MM.1S (cell line): ENCODE results near the gene PRSS2.

Experiments
- DNase-seq: peaks from one replicate; pipeline ENCODE4 v3.0.0-alpha.2; 2015
- H2AFZ ChIP-seq: fragments of 300-600 bp; sonication (generic); 2 replicates; pipeline ENCODE4 v1.6.0; 2016; ENCODE audit warnings: antibody characterized with exemption, low read length
- H3F3A ChIP-seq: fragments of 300-600 bp; sonication (generic); 2 replicates; pipeline ENCODE4 v1.6.1; 2016; ENCODE audit warnings: mild to moderate bottlenecking, antibody characterized with exemption, low read length, moderate library complexity, mixed read lengths; ENCODE audit not compliant: insufficient read depth
- H3K27ac ChIP-seq: fragments of 300-600 bp; sonication (generic); 2 replicates; pipeline ENCODE4 v1.5.1; 2016; ENCODE audit warnings: mild to moderate bottlenecking, low read length
- H3K27me3 ChIP-seq: fragments of 300-600 bp; sonication (generic); replicated peaks from 2 replicates; pipeline ENCODE4 v1.6.0; 2016; ENCODE audit warnings: low read length; ENCODE audit not compliant: insufficient read depth
- H3K36me3 ChIP-seq: fragments of 300-600 bp; sonication (generic); replicated peaks from 2 replicates; pipeline ENCODE4 v1.6.1; 2016; ENCODE audit warnings: mild to moderate bottlenecking, low read length, mixed read lengths; ENCODE audit not compliant: insufficient read depth
- H3K4me1 ChIP-seq: fragments of 300-600 bp; sonication (generic); 2 replicates; pipeline ENCODE4 v1.6.1; 2016; ENCODE audit warnings: low read length, mixed read lengths
- H3K4me2 ChIP-seq: fragments of 300-600 bp; sonication (generic); 2 replicates; pipeline ENCODE4 v1.6.0; 2016; ENCODE audit warnings: low read depth, low read length
- H3K4me3 ChIP-seq: fragments of 300-600 bp; sonication (generic); 2 replicates; pipeline ENCODE4 v1.5.1; 2016; ENCODE audit warnings: low read length, mixed read lengths
- H3K79me2 ChIP-seq: fragments of 300-600 bp; sonication (generic); 2 replicates; pipeline ENCODE4 v1.6.1; 2016; ENCODE audit warnings: mixed run types, low read length, mixed read lengths
- H3K9ac ChIP-seq: fragments of 300-600 bp; sonication (generic); 2 replicates; pipeline ENCODE4 v1.6.1; 2016; ENCODE audit warnings: low read length, mixed read lengths
- H3K9me2 ChIP-seq: fragments of 300-600 bp; sonication (generic); replicated peaks from 2 replicates; pipeline ENCODE4 v1.6.1; 2016; ENCODE audit warnings: mild to moderate bottlenecking, low read length, mixed read lengths; ENCODE audit not compliant: insufficient read depth
- H3K9me3 ChIP-seq: fragments of 300-600 bp; sonication (generic); replicated peaks from 2 replicates; pipeline ENCODE4 v1.6.1; 2016; ENCODE audit warnings: mild to moderate bottlenecking, low read length, mixed read lengths; ENCODE audit not compliant: insufficient read depth
- H4K20me1 ChIP-seq: fragments of 300-600 bp; sonication (generic); 2 replicates; pipeline ENCODE4 v1.6.1; 2016; ENCODE audit warnings: mild to moderate bottlenecking, low read length, moderate library complexity, mixed read lengths; ENCODE audit not compliant: insufficient read depth
- EZH2 ChIP-seq: fragments of 300-600 bp; sonication (generic); optimal IDR thresholded peaks from 2 replicates; pipeline ENCODE3; 2017; ENCODE audit warnings: low read depth, mild to moderate bottlenecking, antibody characterized with exemption, low read length, mixed read lengths
- EZH2phosphoT487 ChIP-seq: fragments of 300-600 bp; sonication (generic); IDR thresholded peaks from 2 replicates; pipeline ENCODE4 v1.6.1; 2018; ENCODE audit warnings: antibody characterized with exemption, low read length
- TF ChIP-seq, protein P1 (sequence below): fragments of 300-600 bp; sonication (generic); IDR thresholded peaks from 2 replicates; pipeline ENCODE4 v1.5.1; 2016; ENCODE audit warnings: antibody characterized with exemption, low read length, mixed read lengths

Gene PRSS2

DNA sequence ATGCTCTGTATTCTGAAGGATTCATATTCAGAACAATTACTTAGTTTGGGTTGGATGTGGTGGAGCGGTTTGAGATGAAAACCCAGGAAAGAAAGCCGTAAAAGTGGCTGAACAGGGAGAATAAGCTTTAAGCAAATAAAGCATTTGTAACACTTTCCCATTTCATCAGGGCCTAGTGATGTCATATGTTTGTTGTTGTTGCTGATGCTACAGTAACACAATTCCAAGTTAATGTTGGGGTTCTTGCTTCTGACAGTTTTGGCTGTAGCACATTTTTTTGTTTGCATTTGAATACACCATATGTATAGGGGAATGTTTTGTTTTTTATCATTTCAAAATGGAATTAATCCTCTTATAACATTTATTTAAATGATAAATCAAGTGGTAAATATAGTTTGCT is 43.7 kb downstream of the PRSS2 start:
- H3K4me2 ChIP-seq: no peak overlapping the region
- H3K36me3 ChIP-seq: no peaks in the 10 kb centered on the region
- no peaks in the 10 kb centered on the region for H3K79me2 ChIP-seq
- no peaks in the 10 kb centered on the region for H3K27me3 ChIP-seq
- no peaks in the 10 kb centered on the region for H3K9me3 ChIP-seq
- DNase-seq: no peak
- no peak overlapping the region for H2AFZ ChIP-seq
- H3K27ac ChIP-seq: no peak overlapping the region
- peaks cover 11% of the 10 kb centered on the region for H3F3A ChIP-seq
- H3K4me3 ChIP-seq: no peak overlapping the region
- no peaks in the 10 kb centered on the region for H4K20me1 ChIP-seq
- peaks cover 30% of the 10 kb centered on the region for H3K4me1 ChIP-seq
- no peaks in the 10 kb centered on the region for H3K9me2 ChIP-seq
- TF ChIP-seq EZH2phosphoT487: no peak
- no peak for TF ChIP-seq EZH2
- TF ChIP-seq, protein P1, sequence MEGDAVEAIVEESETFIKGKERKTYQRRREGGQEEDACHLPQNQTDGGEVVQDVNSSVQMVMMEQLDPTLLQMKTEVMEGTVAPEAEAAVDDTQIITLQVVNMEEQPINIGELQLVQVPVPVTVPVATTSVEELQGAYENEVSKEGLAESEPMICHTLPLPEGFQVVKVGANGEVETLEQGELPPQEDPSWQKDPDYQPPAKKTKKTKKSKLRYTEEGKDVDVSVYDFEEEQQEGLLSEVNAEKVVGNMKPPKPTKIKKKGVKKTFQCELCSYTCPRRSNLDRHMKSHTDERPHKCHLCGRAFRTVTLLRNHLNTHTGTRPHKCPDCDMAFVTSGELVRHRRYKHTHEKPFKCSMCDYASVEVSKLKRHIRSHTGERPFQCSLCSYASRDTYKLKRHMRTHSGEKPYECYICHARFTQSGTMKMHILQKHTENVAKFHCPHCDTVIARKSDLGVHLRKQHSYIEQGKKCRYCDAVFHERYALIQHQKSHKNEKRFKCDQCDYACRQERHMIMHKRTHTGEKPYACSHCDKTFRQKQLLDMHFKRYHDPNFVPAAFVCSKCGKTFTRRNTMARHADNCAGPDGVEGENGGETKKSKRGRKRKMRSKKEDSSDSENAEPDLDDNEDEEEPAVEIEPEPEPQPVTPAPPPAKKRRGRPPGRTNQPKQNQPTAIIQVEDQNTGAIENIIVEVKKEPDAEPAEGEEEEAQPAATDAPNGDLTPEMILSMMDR: no peak
- no peak overlapping the region for H3K9ac ChIP-seq

DNA sequence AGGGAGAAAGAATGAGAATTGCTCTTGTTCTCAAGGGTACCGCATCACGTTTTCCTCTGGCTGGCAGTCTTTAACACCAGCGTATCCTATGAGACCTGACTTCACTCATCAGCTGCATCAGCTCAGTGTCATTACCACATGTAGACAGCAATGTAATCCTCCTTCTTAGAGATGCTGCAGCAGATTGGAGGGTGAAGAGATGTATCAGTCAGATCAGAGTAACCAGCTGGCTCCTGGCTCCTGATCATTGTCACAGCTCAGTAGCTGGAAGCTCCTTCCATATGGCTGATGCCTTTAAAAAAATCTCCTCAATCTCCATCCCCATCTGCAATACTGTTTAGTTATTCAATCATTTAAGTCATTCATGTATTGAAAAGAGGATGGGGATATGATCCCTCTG is 44.4 kb downstream of the PRSS2 start:
- DNase-seq: no peak
- Histone ChIP-seq H3K4me3 (no peak overlapping the region), H3K4me1 (peaks cover 23% of the 10 kb centered on the region), H3K36me3 (no peaks in the 10 kb centered on the region), H3K27ac (no peak overlapping the region), H4K20me1 (no peaks in the 10 kb centered on the region), H3F3A (peaks cover 4% of the 10 kb centered on the region), H3K9me3 (no peaks in the 10 kb centered on the region), H3K27me3 (no peaks in the 10 kb centered on the region), H3K79me2 (no peaks in the 10 kb centered on the region), H3K4me2 (no peak overlapping the region), H3K9me2 (no peaks in the 10 kb centered on the region), H2AFZ (no peak overlapping the region), H3K9ac (no peak overlapping the region)
- TF ChIP-seq EZH2phosphoT487: no peak
- no peak for TF ChIP-seq EZH2
- TF ChIP-seq, protein P1: no peak

DNA sequence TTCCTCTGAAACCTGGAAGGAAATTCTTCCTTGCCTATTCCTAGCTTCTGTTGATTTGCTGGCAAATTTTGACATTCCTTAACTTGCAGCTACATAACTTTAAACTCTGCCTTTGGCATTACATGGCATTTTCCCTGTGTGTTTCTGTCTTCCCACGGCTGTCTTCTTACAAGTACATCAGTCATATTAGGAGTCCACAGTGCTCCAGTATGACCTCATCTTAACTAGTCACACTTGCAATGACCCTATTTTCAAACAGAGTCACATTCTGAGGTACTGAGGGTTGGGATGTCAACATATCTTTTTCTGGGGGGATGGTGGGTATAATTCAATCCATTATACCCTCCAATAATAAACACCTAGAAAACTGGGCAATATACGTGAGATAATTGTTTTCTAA is 46.7 kb downstream of the PRSS2 start:
- H3K4me1 ChIP-seq: peaks cover 14% of the 10 kb centered on the region
- TF ChIP-seq EZH2phosphoT487: no peak
- TF ChIP-seq, protein P1: no peak
- no peak for TF ChIP-seq EZH2
- no peaks in the 10 kb centered on the region for H3K9me3 ChIP-seq
- H2AFZ ChIP-seq: no peak overlapping the region
- H3K27me3 ChIP-seq: no peaks in the 10 kb centered on the region
- H3K27ac ChIP-seq: no peak overlapping the region
- no peak overlapping the region for H3K4me3 ChIP-seq
- no peak overlapping the region for H3K4me2 ChIP-seq
- DNase-seq: no peak
- H3F3A ChIP-seq: no peaks in the 10 kb centered on the region
- H3K36me3 ChIP-seq: no peaks in the 10 kb centered on the region
- H3K9me2 ChIP-seq: no peaks in the 10 kb centered on the region
- H3K79me2 ChIP-seq: no peaks in the 10 kb centered on the region
- H3K9ac ChIP-seq: no peak overlapping the region
- H4K20me1 ChIP-seq: no peaks in the 10 kb centered on the region
